GM18511 (cell line): ENCODE data around the gene PKP3.
"Not testable (repeated sequence)": the region's sequence is repeated elsewhere in the genome, so short reads cannot be mapped to it uniquely, and the experiment has no call there.

Experiments used
- ATAC-seq: cut with Tn5 transposase; IDR thresholded peaks from one replicate; pipeline ENCODE4 v1.9.1; 2021; ENCODE audit warnings: mild to moderate bottlenecking, moderate library complexity; ENCODE audit not compliant: unreplicated experiment

The PKP3 gene

DNA sequence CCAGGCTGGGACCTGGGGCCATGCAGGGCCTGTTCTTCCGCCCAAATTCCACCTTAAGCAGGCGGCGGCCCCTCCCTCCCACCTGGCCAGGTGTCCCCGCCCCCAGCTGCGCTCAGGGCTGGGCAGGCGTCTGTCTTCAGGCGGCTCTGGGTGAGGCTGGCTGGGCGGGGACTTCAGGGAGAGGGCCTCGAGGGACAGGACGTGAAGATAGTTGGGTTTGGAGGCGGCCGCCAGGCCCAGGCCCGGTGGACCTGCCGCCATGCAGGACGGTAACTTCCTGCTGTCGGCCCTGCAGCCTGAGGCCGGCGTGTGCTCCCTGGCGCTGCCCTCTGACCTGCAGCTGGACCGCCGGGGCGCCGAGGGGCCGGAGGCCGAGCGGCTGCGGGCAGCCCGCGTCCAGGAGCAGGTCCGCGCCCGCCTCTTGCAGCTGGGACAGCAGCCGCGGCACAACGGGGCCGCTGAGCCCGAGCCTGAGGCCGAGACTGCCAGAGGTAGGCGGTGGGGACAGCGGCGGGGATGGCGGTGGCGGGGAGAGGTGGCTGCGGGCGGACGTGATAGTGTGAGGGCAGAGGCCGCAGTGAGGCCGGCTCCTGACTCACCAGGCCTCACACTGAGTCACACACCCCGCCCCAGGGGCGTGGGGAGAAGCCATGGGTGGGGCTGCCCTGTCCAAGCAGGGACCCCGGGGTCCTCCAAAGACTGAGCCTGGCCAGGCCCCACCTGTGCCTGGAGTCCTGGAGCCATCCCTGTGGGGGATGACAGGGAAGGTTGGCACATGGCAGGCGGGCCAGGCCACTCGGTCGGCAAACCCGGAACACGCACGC lies at the start of gene PKP3:
TSS of gene PKP3 (plus strand) at position 176 of the 824 bp plus-strand sequence. CDS start at position 260, 84 bp downstream.
- no peak for ATAC-seq

- no peak for ATAC-seq
Observed at GRCh38 chr11:344836-345578, 49.0 kb upstream of the PKP3 start.

DNA sequence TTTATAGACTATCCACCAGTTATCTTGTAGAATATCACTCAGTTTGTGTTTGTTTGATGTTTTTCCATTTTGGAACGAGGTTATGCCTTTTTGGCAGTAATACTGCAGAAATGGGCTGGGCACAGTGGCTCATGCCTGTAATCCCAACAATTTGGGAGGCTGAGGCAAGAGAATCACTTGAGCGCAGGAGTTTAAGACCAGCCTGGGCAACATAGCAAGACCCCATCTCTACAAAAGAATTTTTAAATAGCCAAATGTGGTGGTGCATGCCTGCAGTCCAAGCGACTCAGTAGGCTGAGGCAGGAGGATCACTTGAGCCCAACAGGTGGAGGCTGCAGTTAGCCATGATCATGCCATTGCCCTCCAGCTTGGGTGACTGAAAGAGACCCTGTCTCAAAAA lies 47.5 kb upstream of the PKP3 start:
- ATAC-seq: no peak

- ATAC-seq: not testable (repeated sequence)
Observed at GRCh38 chr11:349270-349954, 44.6 kb upstream of the PKP3 start.

- peak; percentile 25 for ATAC-seq
Observed at GRCh38 chr11:350033-350722, 43.8 kb upstream of the PKP3 start.

DNA sequence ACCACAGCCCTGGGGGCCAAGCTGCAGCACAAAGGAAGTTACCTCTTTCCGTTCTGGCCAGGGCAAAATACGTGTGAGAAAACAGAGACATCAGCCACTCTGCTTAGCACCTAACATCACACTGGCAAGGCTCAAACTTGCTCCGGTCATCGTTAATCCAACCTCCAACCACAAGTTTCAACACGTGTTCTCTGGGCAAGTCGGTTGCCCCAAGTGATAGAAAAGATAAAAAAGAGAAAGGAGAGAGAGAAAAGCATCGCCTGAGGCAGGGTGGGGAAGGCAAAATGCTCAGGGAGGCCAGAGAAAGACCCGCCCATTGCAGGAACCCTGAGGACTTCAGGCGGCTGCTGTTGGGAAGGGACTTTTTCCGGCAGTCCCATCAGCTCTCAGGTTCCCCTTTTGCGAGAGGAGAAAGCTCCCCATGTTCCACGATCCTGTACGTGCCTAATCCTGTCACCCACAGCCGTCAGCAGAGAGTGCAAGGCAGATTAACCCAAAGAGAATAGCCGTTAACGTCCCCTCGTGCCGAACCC lies 43.2 kb upstream of the PKP3 start:
- peak; percentile 57 for ATAC-seq

DNA sequence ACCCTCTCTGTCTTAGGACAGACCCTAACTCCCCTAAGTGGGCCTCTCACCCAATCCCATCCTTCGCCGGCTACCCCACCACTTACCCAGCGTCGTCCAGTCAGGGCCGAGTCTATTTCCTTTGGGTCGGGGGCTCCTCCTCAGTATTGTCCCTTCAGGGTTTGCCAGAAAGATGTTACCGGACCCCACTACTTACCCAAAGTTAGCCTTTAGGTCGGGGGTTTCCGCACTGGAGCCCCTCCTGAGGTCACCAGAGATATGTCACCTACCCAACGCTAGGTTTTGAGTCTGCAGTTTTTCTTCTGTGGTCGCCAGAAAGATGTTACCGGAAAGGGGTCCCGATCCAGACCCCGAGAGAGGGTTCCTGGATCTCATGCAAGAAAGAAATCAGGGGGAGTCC lies 42.6 kb upstream of the PKP3 start:
- no peak for ATAC-seq

DNA sequence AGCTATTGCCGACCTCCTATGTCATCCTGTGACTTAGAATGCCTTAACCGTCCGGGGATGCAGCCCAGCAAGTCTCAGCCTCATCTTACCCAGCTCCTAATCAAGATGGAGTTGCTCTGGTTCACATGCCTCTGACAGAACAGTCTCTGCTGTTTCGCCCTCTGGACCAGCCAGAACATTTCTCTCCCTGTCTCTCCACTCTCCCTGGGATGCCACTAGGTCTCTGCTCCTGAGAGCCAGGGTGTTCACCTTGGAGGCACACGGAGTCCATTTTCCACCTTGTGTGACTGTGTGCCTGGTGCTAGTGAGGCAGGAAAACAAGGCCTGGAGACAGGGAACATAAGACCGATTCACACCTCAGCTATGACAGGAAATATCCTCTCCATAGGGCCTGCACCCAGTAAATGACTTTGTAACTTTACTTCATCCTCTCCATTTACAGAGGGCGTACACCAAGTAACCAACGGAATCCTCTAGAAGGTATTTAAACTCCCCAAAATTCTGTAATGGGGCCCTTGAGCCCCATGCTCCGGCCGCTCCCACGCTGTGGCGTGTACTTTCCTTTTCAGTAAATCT lies 41.5 kb upstream of the PKP3 start:
- ATAC-seq: no peak

GRCh38 chr11:353179-353873 lies 40.7 kb upstream of the PKP3 start:
- ATAC-seq: no peak

DNA sequence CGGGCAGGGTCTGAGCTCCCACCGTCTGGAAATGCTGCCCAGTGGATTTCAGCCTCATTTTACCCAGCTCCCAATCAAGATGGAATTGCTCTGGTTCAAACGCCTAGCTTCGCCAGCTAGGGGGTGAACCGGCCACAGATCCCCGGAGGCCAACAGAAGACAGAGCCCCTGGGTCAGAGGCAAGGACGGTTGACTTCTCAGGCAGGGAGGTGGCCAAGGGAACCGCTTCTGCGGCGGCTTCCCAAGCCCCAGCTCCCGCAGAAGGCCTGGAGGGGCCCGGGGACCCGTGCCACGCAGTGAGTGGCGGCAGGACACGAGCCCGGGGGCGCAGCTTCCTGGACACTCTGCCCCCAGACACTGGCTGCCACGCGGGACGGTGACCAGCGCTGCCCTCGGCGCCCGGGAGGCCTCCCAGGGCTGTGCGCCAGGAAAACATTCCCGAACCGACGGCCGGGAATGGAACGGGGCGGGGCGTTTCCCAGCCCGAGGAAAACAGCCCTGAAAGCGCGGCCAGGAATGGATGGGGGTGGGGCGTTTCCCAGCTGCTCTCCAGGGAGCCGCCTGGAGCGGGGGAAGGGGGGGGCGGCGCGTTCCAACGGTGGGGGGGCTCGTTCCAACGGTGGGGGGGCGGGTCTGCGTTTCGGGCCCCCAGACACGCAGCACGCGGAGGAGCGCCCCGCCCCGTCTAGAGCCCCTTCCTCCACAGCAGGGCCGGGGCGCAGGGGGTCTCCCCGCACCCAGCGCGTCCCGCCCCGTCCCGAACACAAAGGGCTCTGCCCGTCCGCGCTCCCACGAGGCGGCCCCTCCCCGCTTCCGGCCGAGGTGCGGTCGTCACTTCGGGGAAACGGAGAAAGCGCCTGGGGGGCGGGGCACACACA lies 38.2 kb upstream of the PKP3 start:
- no peak for ATAC-seq

- no peak for ATAC-seq
Observed at GRCh38 chr11:356610-357009, 37.4 kb upstream of the PKP3 start.

DNA sequence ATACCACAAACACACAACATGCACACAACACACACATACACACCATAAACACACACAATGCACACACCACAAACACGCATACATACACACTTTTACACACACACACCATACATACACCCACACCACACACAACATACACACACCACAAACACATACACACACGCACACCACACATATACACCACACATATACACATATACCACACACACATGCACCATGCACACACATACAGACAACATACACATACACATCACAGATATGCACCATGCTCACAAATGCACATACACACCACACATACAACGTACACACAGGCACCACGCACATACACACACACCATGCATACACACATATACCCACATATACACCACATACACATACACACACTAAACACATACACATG lies 36.4 kb upstream of the PKP3 start:
- ATAC-seq: no peak

DNA sequence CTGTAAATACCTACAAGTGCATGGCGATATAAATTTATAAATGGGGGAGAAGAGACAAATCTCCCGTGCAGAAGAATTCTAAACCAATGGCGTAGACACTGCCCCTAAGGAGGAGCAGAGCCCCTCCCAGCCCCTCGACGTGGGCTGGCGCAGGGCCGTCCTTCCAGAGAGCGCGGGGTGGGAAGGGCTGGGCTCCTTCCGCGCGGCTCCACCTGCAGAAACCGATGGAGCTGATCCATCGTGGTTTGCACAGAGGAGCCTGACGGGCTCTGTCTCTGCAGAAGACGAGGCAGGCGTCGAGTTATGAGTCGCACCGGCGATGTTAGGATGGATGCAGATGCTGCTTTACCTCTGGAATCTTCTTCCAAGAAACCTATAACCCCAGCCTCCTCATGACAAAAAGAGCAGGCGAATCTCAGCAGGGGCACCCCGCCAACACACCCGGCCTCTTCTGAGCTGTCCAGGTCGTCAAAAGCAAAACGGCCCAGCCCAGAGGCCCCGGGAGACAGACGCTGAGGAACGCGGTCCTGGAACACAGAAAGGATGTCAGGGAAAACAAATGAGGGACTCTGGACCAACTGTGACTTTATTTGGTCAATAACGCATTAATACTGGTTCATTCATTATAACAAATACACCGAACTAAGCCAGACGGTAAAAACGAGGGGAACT lies 35.7 kb upstream of the PKP3 start:
- no peak for ATAC-seq

- no peak for ATAC-seq
Observed at GRCh38 chr11:359181-359714, 34.8 kb upstream of the PKP3 start.

DNA sequence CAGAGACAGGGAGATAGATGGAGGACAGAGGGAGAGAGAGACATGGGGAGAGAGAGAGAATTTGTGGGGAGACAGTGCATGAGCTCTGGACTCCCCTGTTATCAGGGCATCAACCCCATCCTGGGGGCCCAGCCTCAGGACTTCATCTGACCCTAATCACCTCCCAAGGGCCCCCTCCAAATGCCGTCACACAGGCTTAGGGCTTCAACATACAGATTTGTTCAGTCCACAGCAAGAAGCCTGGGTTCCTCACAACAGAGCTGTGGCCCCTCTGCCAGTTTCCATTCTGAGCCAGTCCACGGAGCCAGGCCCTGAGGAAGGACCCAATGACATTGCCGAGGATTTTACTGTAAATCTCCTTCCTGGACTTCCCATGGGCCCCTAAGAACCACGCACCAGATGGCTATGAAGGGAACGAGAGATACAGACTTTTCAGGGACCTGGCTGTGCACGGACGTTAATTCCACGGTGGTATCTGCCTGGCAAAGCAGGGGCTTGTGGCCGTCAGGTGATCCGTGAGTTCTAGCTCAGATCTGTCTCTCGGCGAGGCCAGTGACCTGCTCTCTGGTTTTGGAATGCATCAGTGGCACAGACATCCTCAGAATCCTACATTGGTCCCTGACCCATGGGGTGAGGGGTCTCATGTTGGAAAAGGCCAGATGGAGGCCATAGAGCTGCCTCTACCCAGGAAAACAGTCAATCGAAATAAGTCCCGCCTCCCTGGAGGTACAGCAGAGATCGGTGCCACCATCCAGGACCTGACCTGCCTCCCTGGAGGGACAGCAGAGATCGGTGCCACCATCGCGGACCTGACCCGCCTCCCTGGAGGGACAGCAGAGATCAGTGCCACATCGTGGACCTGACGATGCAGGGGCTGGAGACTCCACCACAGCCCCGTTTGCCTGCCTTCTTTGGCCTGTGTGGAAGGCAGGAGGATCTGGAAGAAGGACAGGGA lies 33.4 kb upstream of the PKP3 start:
- no peak for ATAC-seq

DNA sequence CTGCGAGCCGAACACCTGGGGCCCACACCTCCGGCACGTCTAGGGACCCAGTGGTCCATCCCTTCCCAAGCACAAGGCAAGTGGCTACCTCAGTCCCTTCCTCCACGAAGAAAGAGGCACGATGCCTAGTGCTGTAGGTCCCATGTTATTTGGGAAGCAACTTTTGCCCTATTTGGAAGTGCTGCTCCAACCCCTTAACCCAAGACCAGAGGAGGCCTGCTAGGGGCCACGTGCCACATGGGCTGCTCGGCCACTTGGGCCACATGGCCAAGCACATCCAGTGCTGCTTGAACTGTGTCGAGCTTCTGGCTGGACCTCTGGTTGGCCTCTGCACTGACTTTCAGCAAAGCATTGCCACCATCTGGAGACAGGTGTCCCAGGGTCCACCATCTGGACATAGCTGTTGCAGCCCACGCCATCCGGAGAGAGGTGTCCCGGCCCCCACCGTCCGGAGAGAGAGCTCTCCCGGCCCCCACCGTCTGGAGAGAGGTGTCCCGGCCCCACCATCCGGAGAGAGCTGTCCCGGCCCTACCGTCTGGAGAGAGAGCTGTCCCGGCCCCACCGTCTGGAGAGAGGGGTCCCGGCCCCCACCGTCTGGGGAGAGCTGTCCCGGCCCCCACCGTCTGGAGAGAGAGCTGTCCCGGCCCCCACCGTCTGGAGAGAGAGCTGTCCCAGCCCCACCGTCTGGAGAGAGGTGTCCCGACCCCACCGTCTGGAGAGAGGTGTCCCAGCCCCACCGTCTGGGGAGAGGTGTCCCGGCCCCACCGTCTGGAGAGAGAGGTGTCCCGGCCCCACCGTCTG lies 31.2 kb upstream of the PKP3 start:
- ATAC-seq: no peak
